Measurements from ENCODE around the gene DYSF.
"Not testable (repeated sequence)": the region's sequence is repeated elsewhere in the genome, so short reads cannot be mapped to it uniquely, and the experiment has no call there.

Gene DYSF

GRCh38 chr2:71472019-71472418 lies 18.7 kb downstream of the DYSF start:
- no peak for DNase-seq (ENCODE audit: low read depth)

GRCh38 chr2:71473346-71474031 lies 20.1 kb downstream of the DYSF start:
- no peak for DNase-seq (ENCODE audit: low read depth)

GRCh38 chr2:71474116-71474743 lies 20.9 kb downstream of the DYSF start:
- DNase-seq (ENCODE audit: low read depth) = no peak

GRCh38 chr2:71474744-71475397 lies 21.5 kb downstream of the DYSF start:
- DNase-seq (ENCODE audit: low read depth) = no peak

- DNase-seq (ENCODE audit: low read depth) = no peak
These were observed 23.1 kb downstream of the DYSF start for GRCh38 chr2:71476495-71476894.

- no peak for DNase-seq (ENCODE audit: low read depth)
These were observed 23.9 kb downstream of the DYSF start for GRCh38 chr2:71477231-71477691.

GRCh38 chr2:71478806-71479205 lies 25.4 kb downstream of the DYSF start:
- no peak for DNase-seq (ENCODE audit: low read depth)

- no peak for DNase-seq (ENCODE audit: low read depth)
These were observed 25.9 kb downstream of the DYSF start for GRCh38 chr2:71479261-71479660.

GRCh38 chr2:71481111-71481510 lies 27.8 kb downstream of the DYSF start:
- DNase-seq (ENCODE audit: low read depth) = no peak

- DNase-seq (ENCODE audit: low read depth) = no peak
These were observed 28.7 kb downstream of the DYSF start for GRCh38 chr2:71482055-71482454.

GRCh38 chr2:71483246-71483645 lies 29.9 kb downstream of the DYSF start:
- DNase-seq (ENCODE audit: low read depth) = no peak

GRCh38 chr2:71484354-71484753 lies 31.0 kb downstream of the DYSF start:
- DNase-seq (ENCODE audit: low read depth) = no peak

GRCh38 chr2:71486881-71487640 lies 33.7 kb downstream of the DYSF start:
- no peak for DNase-seq (ENCODE audit: low read depth)

- DNase-seq (ENCODE audit: low read depth) = not testable (repeated sequence)
These were observed 38.2 kb downstream of the DYSF start for GRCh38 chr2:71491551-71491950.

- no peak for DNase-seq (ENCODE audit: low read depth)
These were observed 38.8 kb downstream of the DYSF start for GRCh38 chr2:71492112-71492511.

- no peak for DNase-seq (ENCODE audit: low read depth)
These were observed 40.7 kb downstream of the DYSF start for GRCh38 chr2:71494091-71494490.

- no peak for DNase-seq (ENCODE audit: low read depth)
These were observed 41.3 kb downstream of the DYSF start for GRCh38 chr2:71494523-71495155.

- no peak for DNase-seq (ENCODE audit: low read depth)
These were observed 42.9 kb downstream of the DYSF start for GRCh38 chr2:71496156-71496770.

GRCh38 chr2:71498261-71498701 lies 44.9 kb downstream of the DYSF start:
- DNase-seq (ENCODE audit: low read depth) = no peak

- no peak for DNase-seq (ENCODE audit: low read depth)
These were observed 46.3 kb downstream of the DYSF start for GRCh38 chr2:71499691-71500090.

- no peak for DNase-seq (ENCODE audit: low read depth)
These were observed 47.2 kb downstream of the DYSF start for GRCh38 chr2:71500426-71501079.

Data from stimulated activated CD8-positive, alpha-beta memory T cell treated with anti-CD3 and anti-CD28 coated beads, Interleukin-15, amount 100 ng/mL, for 1 hour (primary cell).